T-helper 1 cell treated with Interleukin-12 subunit alpha and Interleukin-12 subunit beta and Interleukin-4 antibody, amounts not matched to agents 30 μg/mL and 1 μg/mL, for 36 hours (primary cell): ENCODE measurements around the gene URB1.

Experiments used
- H3K27ac Mint-ChIP-seq: one replicate; pipeline ENCODE4 v1.8.0; 2021; ENCODE audit warnings: mild to moderate bottlenecking, mixed read lengths
- H3K27me3 Mint-ChIP-seq: one replicate; pipeline ENCODE4 v1.8.0; 2021; ENCODE audit warnings: low read depth, mixed read lengths
- H3K36me3 Mint-ChIP-seq: one replicate; pipeline ENCODE4 v1.8.0; 2021; ENCODE audit warnings: low read depth, mixed read lengths
- H3K4me1 Mint-ChIP-seq: one replicate; pipeline ENCODE4 v1.8.0; 2021; ENCODE audit warnings: low read depth, mixed read lengths
- H3K4me3 Mint-ChIP-seq: one replicate; pipeline ENCODE4 v1.8.0; 2021; ENCODE audit warnings: mild to moderate bottlenecking, moderate library complexity, mixed read lengths
- H3K9me3 Mint-ChIP-seq: one replicate; pipeline ENCODE4 v1.8.0; 2021; ENCODE audit warnings: mixed read lengths

URB1 gene

GRCh38 chr21:32261929-32262328, 130.9 kb downstream of the URB1 start:
- no peak overlapping the region for H3K27ac Mint-ChIP-seq
- no peaks in the 10 kb centered on the region for H3K4me1 Mint-ChIP-seq
- no peaks in the 10 kb centered on the region for H3K36me3 Mint-ChIP-seq
- H3K27me3 Mint-ChIP-seq: peaks cover 1% of the 10 kb centered on the region
- H3K9me3 Mint-ChIP-seq: no peaks in the 10 kb centered on the region
- H3K4me3 Mint-ChIP-seq: no peak overlapping the region
